HG02759 (cell line): ENCODE results near the gene MYZAP.

Experiments used
- ATAC-seq: cut with Tn5 transposase; IDR thresholded peaks from one replicate; pipeline ENCODE4 v1.9.1; 2021; ENCODE audit warnings: mild to moderate bottlenecking, moderate library complexity; ENCODE audit not compliant: unreplicated experiment

Gene MYZAP

GRCh38 chr15:57656434-57656833 is 64.7 kb downstream of the MYZAP start:
- ATAC-seq = no peak

DNA sequence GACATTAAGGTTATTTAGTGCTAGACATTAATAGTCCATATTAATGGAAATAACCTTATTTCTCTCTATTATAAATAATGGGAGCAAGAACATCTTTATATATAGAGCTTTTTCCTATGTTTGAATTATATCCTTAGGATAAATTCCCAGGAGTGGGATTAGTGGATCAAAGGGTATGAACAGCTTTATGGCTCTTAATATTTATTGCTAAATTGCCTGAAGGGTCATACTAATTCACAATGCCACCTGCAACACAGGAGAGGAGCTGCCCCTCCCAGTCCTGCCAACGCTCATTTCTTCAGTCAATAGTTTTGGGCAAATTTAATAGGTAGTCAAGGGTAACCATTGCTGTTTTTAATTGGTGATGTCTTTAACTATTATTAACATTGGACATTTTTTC is 65.9 kb downstream of the MYZAP start:
- ATAC-seq = no peak

GRCh38 chr15:57662091-57662744 is 70.5 kb downstream of the MYZAP start:
- ATAC-seq = no peak

DNA sequence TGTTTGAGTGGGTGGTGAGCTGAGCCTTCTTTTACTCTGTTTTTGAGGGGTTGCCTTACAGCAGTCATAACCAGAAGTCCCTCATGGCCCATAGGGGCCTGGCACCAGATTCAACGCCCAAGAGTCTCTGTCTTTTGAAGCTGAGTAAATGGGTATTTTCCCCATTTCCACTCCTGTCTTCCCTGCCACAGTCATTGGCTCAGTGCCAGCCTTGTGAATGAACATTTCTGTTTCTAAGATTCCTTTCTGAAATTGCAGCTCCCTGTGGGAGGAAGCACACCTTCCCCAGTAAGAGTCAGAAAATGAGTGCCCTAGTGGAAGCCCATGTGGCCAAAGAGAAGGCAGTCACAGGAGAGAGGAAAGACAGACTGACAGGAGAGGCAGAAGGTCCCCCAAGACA is 71.1 kb downstream of the MYZAP start:
- no peak for ATAC-seq

GRCh38 chr15:57663262-57663661 is 71.6 kb downstream of the MYZAP start:
- no peak for ATAC-seq

DNA sequence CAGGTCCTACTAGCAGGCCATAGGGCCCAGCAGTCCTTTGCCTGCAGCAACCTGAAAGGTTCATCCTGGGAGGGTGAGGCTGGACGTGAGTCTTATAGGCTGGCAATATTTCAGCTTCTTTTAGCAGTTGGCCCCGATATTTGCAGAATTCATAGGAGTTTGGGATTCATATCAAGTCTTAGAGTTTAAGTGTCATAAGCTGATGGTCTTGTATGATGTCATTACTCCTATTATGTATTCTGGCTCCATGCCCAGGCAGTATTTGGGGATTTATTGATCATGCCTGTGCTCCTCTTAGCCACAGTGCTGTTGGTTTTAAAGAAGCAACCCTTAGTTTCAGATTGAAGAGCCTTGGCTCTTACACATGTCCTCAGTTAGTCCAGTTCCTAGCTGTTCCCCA is 73.5 kb downstream of the MYZAP start:
- ATAC-seq = no peak

- no peak for ATAC-seq
Observed at GRCh38 chr15:57665939-57666338, 74.2 kb downstream of the MYZAP start.

GRCh38 chr15:57667171-57667849 is 75.6 kb downstream of the MYZAP start:
- ATAC-seq = no peak

DNA sequence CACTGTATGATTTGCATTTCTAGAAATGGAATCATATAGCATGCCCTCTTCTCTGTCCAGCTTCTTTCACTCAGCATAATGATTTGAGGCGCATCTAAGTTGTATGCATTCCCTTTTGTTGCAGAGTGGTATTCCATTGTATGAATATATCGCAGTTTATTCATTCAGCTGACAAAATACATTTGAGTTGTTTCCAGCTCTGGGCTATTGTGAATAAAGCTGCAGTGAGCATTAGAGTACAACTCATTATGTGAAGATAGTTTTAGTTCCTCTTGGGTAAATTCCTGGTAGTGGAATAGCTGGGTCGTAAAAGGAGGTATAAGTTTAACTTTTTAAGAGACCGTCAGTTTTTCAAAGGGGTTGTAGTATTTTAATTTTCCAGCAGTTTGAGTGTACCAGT is 76.3 kb downstream of the MYZAP start:
- no peak for ATAC-seq

DNA sequence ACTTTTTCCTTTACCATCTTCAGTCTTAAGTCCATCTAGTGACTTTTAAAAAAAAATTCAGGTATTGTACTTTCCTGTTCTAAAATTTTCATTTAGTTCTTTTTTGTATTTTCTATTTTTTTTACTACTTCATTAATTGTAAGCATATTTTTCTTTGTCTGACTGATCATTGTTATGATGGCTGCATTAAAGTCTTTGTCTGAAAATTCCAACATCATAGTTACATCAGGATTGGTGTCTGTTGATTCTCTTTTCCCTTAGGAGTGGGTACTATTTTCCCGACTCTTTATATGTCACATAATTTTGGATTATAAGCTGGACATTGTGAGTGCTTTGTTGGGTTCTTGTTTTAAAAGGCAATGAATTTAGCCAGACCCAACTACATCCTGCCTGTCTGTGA is 79.9 kb downstream of the MYZAP start:
- ATAC-seq = no peak

GRCh38 chr15:57675481-57676181 is 83.9 kb downstream of the MYZAP start:
- no peak for ATAC-seq

- ATAC-seq = no peak
Observed at GRCh38 chr15:57676585-57676984, 84.9 kb downstream of the MYZAP start.

DNA sequence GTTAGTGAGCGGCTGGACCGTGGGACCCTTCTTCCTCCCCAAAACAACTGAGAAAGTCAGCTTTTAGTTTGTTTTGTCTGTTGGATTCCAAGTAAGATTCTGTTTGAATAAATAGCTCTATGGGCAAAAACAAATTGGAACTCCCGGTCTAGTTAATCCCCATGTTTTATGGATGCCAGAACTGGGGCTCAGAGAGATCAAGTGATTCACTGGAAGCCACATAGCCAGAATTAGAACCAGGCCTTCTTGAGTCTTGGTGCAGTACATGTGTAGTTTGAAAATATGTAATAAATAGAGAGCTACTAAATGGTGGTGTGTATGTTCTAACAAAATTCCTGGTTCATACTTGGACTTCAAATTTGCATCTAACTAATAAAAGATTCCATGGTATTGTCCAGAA is 85.5 kb downstream of the MYZAP start:
- ATAC-seq = no peak

DNA sequence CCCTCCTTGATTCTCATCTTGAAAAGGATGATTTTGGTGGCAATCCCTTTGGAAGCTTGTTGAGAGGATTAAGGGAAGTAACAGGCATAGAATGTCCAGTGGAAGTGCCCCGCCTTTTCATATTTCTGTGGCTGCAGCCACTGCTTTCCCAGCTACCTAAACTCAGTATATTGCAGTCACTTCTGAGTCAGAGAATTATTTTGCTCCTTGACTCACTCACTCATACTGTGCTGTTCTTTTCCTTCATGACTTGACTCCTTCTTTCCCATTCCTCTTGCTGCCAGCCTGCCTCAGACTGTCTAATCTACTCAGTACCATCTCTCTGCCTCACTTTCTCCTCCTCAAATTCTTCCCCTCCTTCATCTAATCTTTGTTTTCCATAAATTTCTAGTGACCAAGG is 88.3 kb downstream of the MYZAP start:
- ATAC-seq = no peak

GRCh38 chr15:57681011-57681410 is 89.3 kb downstream of the MYZAP start:
- no peak for ATAC-seq

DNA sequence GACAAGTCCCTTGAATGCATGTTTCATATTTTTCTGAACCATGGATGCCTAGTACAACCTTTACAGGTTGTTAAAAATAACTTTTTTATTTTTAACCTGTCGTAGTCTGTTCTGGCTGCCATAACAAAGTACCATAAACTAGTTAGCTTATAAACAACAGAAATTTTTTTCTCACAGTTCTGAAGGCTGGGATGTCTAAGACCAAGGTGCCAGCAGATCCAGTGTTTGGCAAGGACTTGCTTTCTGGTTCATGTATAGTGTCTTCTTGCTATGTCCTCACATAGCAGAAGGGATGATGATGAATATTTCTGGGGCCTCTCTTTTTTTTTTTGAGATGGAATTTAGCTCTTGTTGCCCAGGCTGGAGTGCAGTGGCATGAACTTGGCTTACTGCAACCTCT is 91.8 kb downstream of the MYZAP start:
- ATAC-seq = no peak

- no peak for ATAC-seq
Observed at GRCh38 chr15:57684491-57685151, 92.9 kb downstream of the MYZAP start.

DNA sequence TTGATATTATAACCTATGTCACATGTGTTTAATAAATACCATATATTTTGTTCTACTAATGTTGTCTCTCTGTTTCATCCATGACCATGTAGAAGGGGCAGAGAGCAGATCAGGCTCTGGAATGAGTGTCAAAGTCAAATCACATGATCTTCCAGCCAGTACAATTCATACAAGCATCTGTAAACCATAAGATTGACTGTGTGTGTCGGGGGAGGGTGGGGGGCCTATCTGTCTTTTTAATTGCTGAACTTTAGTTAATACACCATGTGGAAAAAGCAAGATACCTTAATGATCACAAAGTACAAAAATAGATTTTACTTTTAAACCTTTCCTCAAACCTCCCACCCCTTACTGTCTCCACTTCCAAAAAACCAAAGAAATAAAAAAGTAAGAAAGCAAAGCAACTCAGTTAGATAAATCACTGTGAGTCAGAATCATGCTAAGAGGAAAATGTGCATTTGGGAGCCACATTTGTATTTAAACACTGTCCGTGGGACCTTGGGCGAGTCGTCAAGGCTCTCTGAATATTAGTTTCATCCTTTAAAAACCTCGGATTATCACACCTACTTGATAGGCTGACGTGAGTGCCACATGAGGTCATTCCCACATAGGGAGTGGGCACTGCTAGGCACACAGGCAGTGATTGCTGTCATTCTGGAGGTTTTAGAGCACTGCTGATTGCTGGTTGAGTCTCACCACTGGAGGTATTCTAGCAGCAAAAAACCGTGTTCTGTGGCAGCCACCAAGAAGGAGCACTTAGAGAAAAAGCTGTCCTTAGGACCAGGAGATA is 93.8 kb downstream of the MYZAP start:
- no peak for ATAC-seq

DNA sequence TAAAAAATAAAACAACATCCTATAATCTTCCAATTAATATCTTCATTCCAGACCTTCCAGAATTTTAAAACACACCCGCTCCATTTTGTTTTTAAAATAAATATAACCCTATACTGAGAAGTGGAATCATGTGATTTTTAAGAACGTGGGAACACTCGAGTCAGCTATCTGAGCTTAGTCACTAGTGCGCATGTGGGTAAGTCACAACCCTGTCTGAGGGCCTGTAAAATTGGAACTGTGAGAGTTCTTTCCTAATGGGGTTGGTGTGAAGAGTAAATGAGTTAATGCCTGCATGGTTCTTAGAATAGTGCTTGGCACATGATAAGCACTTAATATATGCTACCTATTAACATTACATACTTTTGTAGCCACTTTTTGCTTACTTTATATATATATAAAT is 95.0 kb downstream of the MYZAP start:
- no peak for ATAC-seq

GRCh38 chr15:57690341-57690966 is 98.8 kb downstream of the MYZAP start:
- no peak for ATAC-seq
